GM19395 (cell line): ENCODE data around the gene NECAP2.
"Not testable (repeated sequence)": the region's sequence is repeated elsewhere in the genome, so short reads cannot be mapped to it uniquely, and the experiment has no call there.

ENCODE experiments used
- ATAC-seq: cut with Tn5 transposase; IDR thresholded peaks from one replicate; pipeline ENCODE4 v1.9.1; 2021; ENCODE audit warnings: mild to moderate bottlenecking, moderate library complexity; ENCODE audit not compliant: unreplicated experiment

NECAP2 gene

GRCh38 chr1:16492937-16493336 is 52.4 kb downstream of the NECAP2 start:
- not testable (repeated sequence) for ATAC-seq

- not testable (repeated sequence) for ATAC-seq
Measured at GRCh38 chr1:16493731-16494130, 53.2 kb downstream of the NECAP2 start.

- ATAC-seq: not testable (repeated sequence)
Measured at GRCh38 chr1:16497474-16497904, 57.0 kb downstream of the NECAP2 start.

- not testable (repeated sequence) for ATAC-seq
Measured at GRCh38 chr1:16498047-16498446, 57.5 kb downstream of the NECAP2 start.

GRCh38 chr1:16498573-16499413 is 58.3 kb downstream of the NECAP2 start:
- peak; percentile 78 for ATAC-seq

GRCh38 chr1:16500466-16500865 is 59.9 kb downstream of the NECAP2 start:
- not testable (repeated sequence) for ATAC-seq

GRCh38 chr1:16500975-16501374 is 60.5 kb downstream of the NECAP2 start:
- not testable (repeated sequence) for ATAC-seq

GRCh38 chr1:16501446-16501845 is 60.9 kb downstream of the NECAP2 start:
- not testable (repeated sequence) for ATAC-seq

- ATAC-seq: no peak
Measured at GRCh38 chr1:16503494-16503893, 63.0 kb downstream of the NECAP2 start.

GRCh38 chr1:16505870-16506269 is 65.3 kb downstream of the NECAP2 start:
- ATAC-seq: not testable (repeated sequence)

- not testable (repeated sequence) for ATAC-seq
Measured at GRCh38 chr1:16506364-16507136, 66.0 kb downstream of the NECAP2 start.

- not testable (repeated sequence) for ATAC-seq
Measured at GRCh38 chr1:16508861-16509445, 68.4 kb downstream of the NECAP2 start.
